Coronary artery (tissue), 2 donors: ENCODE data around the gene NR4A1.

Experiments used
- DNase-seq: peaks from one replicate; pipeline ENCODE4 v3.0.0-alpha.2; 2017; ENCODE audit warnings: low spot score
- H3K27ac ChIP-seq, 2 donors: fragments of 200-600 bp; sonication (generic); one replicate each; pipeline ENCODE4 v1.5.1; 2016 to 2019
- H3K4me3 ChIP-seq: fragments of 200-600 bp; sonication (generic); 2 replicates; pipeline ENCODE4 v1.5.1; 2016; ENCODE audit warnings: mild to moderate bottlenecking, moderate library complexity
- TF ChIP-seq, protein P1 (sequence below): fragments of 200-600 bp; sonication (generic); IDR thresholded peaks from one replicate; pipeline ENCODE4 v1.5.1; 2019; ENCODE audit warnings: antibody characterized with exemption

Gene NR4A1

GRCh38 chr12:52055731-52056711, 4.8 kb downstream of the NR4A1 start:
- TF ChIP-seq, protein P1, sequence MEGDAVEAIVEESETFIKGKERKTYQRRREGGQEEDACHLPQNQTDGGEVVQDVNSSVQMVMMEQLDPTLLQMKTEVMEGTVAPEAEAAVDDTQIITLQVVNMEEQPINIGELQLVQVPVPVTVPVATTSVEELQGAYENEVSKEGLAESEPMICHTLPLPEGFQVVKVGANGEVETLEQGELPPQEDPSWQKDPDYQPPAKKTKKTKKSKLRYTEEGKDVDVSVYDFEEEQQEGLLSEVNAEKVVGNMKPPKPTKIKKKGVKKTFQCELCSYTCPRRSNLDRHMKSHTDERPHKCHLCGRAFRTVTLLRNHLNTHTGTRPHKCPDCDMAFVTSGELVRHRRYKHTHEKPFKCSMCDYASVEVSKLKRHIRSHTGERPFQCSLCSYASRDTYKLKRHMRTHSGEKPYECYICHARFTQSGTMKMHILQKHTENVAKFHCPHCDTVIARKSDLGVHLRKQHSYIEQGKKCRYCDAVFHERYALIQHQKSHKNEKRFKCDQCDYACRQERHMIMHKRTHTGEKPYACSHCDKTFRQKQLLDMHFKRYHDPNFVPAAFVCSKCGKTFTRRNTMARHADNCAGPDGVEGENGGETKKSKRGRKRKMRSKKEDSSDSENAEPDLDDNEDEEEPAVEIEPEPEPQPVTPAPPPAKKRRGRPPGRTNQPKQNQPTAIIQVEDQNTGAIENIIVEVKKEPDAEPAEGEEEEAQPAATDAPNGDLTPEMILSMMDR = no peak
- H3K27ac ChIP-seq = peak overlapping the region in 1 of 2 donors; percentile 94
- DNase-seq = peak; percentile 81
- H3K4me3 ChIP-seq = peak overlapping the region; percentile 79

DNA sequence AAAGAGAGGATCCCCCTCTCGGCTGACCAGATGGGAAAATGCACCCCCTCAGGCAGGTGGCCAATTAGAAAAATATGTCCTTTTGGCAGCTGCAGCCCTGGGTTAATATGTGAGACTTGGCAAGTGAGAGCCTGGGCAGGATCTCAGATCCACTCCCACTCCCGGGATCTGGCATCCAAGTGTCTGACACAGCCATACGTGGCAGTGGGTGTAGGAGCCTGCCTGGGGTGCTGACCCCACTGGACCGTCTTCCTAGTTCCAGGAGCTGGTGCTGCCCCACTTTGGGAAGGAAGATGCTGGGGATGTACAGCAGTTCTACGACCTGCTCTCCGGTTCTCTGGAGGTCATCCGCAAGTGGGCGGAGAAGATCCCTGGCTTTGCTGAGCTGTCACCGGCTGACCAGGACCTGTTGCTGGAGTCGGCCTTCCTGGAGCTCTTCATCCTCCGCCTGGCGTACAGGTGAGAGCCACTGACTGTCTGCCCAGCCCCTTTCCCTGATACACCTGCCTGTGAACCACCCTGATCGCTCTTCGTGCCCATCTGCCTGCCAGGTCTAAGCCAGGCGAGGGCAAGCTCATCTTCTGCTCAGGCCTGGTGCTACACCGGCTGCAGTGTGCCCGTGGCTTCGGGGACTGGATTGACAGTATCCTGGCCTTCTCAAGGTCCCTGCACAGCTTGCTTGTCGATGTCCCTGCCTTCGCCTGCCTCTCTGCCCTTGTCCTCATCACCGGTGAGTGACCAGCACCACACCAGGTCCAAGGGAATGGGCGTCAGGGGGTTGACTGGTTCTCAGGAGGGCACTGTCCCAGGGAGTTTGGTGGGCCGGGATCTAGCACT, 5.8 kb downstream of the NR4A1 start:
- peak; percentile 81 for DNase-seq
- peak overlapping the region; percentile 5 to 94 for H3K27ac ChIP-seq
- peak overlapping the region; percentile 38 for H3K4me3 ChIP-seq
- TF ChIP-seq, protein P1 = no peak

DNA sequence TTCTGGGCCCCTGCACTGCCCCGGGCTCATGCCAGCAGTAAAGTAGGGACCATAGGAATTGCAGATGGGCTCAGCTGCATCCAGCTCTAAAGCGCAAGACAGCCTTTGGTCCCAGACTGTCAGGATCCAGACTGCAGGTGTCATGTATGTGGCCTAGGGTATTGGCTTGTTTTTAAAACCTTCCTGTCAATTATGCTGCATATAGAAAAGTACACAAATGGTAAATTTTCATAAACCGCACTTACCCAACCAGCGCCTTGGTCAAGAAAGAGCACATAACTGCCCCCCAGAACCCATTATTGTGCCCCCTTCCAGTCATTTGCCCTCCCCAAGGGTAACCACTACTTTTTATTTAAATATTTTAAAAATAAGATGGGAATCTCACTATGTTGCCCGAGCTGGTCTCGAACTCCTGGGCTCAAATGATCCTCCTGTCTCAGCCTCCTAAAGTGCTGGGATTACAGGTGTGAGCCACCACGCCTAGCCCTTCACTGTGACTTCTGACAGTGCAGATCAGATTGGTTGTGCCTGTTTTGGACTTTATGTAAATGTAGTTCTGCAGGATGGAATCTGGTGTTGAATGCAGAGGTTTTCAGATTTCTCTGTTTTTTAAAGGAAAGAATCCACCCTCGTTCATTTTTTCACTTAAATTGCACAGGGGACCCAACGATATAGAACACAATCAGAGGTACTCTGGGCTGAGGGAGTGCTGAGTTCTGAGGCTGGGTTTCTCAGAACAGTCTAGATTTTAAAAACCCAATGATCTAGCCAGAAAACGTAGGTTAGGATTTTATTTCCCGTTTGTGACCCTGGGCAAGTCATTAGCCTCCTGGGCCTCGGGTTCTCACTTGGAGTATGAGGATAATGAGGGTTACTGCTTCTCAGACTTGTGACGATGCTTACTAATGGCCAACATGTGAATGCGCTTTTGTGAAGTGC, 6.7 kb downstream of the NR4A1 start:
- DNase-seq = no peak
- TF ChIP-seq, protein P1 = no peak
- Histone ChIP-seq H3K4me3 (peak overlapping the region; percentile 38), H3K27ac (peak overlapping the region; percentile 5 to 94)

DNA sequence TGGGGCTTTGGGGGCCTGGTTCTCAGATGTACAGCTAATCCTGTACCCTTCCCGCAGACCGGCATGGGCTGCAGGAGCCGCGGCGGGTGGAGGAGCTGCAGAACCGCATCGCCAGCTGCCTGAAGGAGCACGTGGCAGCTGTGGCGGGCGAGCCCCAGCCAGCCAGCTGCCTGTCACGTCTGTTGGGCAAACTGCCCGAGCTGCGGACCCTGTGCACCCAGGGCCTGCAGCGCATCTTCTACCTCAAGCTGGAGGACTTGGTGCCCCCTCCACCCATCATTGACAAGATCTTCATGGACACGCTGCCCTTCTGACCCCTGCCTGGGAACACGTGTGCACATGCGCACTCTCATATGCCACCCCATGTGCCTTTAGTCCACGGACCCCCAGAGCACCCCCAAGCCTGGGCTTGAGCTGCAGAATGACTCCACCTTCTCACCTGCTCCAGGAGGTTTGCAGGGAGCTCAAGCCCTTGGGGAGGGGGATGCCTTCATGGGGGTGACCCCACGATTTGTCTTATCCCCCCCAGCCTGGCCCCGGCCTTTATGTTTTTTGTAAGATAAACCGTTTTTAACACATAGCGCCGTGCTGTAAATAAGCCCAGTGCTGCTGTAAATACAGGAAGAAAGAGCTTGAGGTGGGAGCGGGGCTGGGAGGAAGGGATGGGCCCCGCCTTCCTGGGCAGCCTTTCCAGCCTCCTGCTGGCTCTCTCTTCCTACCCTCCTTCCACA, 7.6 kb downstream of the NR4A1 start:
- Histone ChIP-seq H3K4me3 (no peak overlapping the region), H3K27ac (no peak overlapping the region)
- TF ChIP-seq, protein P1 = no peak
- peak; percentile 81 for DNase-seq

- H3K4me3 ChIP-seq = no peak overlapping the region
- peak overlapping the region in 1 of 2 donors; percentile 5 for H3K27ac ChIP-seq
- DNase-seq = no peak
- TF ChIP-seq, protein P1 = no peak
Observed at GRCh38 chr12:52059582-52060497, 8.6 kb downstream of the NR4A1 start.
